Measurements from ENCODE around the gene POLR1A.

Gene POLR1A

DNA sequence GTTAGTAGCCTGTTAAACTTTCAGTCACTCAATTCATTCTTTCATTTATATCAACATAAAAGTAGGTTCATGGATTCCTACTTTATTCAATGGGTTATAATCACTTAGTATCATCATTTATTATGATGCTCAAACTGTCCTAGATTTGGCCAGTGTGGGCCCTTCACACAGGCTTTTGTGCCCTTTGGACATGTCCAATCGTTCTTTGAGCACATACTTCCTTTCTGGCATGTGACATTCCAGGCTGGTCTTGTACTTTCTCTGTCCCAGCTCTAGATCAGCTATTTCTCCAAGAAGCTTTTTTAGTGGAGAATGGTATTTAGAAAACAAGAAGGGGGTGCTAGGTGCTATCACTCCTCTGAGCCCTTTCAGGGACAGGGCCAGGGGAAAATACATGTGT lies 11.5 kb downstream of the POLR1A start:
- no peak for DNase-seq

DNA sequence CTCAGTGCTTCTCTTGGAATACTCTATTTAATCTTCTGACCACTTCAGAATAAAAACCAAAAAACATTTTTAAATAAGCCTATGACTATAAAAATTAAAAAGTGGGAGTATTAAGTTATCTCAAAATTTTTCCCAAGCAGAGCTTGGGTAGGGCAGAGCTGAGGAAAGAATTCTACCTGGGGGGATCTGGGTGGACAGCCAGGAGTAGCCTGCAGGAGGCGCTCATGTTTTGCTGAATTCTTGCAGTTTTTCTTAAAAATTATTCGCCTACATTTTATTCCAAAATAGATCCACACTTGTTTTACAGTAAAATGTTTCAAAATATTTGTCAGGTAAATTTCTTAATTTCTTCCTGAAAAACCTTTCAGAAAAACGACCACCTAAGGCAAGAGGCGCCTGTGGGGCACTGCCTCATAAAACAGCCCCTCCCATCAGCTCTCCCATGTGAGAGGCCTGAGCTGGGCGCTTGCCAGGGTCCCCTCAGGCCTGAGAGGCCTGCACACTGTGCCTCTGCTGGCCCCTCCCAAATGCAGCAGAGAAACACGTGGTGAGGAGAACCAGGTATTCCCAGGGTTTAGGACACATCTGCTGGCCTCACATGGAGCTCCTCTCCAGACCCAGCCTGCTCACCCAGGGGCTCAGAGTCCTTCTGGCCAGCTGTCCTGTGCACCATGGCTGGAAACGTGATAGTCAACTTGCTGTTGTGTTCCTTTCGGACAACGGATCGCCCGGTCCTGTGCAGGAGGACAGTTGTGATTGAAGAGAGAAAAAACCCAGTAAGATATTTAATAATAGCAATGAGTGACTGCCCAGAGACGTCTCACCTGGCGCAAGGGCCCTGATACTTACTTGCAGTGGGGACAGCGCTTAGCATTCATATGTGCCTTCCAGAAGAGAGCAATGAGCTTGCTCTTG lies 17.5 kb downstream of the POLR1A start:
- DNase-seq: no peak

DNA sequence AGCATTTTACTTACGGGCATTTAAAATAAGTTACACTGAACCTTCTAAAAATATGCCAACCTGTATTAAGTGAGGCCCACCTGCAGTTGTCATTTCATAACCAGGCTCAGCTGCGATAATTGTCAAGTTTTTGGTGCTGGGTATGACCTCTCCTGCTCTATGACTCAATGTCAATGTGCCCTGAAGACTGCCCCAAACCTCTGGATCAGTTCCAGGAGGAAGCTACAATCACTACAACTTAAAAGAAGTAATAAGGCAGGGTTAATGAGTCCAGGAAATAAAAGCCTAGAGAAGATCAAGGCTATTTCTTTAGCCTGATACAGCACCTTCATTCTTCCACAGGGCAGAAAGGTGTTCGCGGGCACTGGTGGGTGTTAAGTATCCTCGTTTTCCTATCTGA lies 22.9 kb downstream of the POLR1A start:
- DNase-seq: no peak

DNA sequence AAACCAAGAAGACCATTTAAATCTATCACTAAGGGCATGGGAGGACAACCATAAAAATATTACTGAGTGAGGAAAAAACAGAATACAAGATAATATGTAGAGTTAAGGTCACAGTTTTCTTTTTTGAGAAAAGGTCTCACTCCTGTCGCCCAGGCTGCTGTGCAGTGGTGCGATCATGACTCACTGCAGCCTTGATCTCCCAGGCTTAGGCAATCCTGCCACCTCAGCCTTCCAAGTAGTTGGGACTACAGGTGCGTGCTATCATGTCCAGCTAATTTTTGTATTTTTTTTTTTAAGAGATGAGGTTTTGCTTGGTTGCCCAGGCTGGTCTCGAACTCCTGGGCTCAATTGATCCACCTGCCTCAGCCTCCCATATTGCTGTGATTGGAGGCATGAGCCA lies 24.0 kb downstream of the POLR1A start:
- DNase-seq: no peak

DNA sequence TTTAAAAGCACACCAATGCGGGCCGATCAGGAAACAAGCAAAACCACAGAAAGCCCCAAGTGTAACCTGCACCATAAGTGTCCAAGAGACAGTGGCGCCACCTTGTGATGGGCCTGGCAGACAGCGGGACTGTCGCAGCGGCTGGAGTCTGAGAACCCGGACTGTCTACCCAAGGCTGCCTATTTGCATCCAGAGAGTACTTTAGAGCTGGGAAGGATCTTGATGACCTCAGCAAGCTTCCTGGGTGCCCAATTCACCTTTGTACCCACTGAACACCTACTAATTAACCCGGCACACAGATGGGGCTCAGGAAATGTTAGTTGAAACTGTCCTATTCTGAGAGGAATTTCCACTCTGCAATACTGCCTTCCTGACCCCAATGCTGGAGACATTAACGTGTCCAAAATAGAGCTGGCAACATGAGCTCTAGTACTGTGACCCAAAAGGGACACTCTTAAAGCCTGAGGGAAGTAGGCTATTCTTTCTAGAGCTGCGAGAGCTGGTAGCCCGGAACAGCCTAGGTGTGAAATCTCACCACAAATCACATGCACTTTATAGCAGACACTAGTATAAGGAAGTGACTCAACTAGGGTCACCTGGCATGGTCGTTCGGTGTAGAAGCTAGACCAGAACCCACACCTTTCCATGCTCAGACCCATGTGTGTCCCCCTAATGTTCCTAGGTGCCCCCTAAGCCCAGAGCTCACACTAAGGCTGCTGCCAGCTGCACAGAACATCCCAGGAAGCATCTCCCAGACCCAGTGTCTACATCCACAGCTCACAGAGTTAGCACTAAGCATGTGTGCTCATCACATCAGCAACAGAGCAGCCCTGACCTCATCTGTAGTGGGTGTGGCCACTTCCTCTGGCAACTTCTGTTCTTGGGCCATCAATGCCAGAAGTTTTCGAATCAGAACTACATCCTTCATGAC lies 25.4 kb downstream of the POLR1A start:
- peak; percentile 86 for DNase-seq

DNA sequence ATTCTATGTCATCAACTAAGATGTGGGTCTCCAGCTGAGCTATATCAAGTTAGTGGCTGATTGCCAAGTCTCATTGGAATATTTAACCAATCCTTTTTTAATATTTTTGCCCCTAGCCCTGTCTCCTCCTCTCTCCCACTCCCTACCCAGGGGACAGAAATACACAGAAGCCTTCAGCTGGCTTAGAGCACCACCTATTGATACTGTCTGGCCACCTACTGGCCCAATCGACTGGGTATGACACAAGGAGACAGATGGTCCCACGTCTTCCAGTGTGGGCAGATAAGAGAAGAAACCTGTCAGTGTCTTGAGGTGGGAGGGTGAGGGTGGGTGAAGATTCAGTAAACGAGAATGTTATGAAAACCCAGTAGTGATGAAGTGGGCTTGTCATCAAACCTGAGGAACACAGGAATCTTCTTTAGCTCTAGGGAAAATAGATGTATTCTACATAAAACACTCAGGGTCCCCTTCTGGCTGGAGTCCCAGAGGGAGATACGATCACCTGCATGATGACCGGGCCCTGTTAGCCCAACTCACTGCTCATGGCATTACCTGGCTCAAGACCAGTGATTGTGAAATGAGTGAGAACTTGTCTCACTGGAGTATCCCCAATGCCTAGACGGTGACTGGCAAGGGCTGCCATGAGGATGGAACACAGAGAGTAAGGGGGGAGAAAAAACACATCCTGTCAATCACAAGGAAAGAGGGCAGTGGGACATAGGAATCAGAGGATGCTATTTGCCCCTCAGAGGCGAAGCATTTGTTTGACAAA lies 26.7 kb downstream of the POLR1A start:
- peak; percentile 60 for DNase-seq

DNA sequence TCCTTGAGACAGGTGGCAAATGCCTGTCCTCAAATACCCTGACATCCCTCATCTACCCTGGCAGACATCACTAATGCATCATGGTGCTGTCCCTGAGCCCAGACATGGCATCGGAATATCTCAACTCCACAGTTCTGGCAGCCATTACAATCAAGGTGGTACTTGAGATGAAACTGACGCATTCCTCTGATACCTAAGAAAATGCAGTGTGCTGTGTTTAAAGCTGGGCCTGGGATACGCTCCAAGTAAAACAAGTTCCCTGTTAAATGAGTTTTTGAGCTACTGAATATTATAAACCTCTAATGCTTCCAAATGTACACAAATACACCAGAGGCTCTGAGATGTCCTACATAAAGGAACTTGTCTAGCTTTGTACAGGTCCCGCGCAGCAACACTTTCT lies 29.8 kb downstream of the POLR1A start:
- no peak for DNase-seq

DNA sequence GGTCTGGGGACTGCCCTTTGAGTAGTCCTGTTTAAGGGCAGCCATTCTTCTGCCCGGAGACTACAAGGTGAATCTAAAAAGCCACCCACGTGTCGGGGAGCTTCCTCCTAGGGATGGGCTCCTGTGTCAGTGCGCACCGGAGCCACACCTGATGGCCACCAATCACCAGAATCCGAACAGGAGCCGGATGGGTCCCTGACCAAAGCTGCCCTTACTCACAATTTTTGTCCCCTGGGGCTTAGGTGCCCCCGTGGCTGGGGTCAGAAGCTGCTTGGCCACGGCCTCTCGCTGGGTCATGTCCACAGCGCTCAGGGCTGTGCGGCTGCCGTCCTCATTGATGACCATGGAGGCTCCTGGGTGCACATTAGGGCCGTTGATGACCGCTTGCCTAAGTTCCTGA lies 30.9 kb downstream of the POLR1A start:
- no peak for DNase-seq

DNA sequence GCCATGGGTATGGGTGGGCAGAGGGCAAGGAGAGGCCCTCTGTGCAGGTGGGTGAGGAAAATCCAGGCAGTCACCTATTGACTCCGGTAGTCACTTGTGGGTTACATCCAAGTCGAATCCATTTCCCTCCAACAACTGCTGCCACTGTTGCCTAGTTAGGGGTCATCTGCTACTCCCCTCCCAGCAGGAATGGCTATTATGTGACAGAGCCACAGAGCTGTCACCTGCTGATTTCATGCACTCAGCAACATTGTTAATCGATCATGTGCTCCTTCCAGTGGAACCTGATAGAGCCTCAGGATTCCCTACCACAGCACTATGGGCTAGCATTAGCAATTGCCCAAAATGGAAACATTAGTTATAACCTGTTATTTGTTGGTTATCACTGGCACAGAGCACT lies 31.4 kb downstream of the POLR1A start:
- no peak for DNase-seq

DNA sequence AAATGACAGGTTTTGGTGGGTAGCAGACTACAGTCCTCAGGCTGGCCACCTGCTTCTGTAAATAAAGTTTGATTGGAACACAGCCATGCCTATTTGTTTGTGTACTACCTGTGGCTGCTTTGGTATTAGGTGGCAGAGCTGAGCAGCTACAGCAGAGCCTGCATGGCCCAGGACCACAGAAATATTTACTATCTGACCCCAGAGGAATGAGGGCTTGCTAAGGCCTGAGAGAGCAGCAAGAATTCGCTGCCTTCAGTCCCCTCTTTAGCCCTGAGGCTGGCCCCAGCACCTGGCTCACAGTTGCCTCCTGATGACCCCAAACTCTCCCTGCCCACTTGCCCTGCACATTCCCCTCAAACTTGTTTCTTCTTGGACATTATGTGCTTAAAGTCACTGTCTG lies 32.5 kb downstream of the POLR1A start:
- DNase-seq: no peak

DNA sequence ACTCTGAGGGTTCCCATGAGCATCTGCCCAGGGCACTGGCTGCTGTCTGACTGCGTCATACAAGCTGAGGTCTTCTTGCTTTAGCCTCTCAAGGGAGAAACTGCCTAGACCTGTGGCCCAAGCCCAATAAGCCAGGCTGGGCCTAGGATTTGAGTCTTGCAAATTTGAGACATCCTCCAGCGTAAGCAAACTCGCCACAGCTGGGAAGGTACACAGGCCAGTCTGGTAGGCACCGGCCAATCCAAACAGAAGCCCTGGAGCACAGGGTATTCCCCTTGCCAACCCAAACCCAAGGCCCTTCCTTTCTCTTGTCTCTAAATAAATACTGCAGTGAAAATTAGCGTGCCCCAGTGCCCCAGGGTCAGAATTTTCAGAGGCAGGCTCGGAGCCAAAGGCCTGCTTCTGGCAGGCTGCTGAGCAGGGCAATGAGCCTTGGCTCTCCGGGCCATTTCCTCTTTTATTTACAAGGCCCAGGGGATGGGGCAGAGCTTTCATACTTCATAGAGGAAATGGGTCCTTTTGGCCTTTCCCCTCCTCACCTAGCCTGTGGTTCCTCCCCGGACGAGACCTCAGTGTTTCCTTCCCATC lies 33.3 kb downstream of the POLR1A start:
- DNase-seq: peak in 1 of 2 donors; percentile 53

DNA sequence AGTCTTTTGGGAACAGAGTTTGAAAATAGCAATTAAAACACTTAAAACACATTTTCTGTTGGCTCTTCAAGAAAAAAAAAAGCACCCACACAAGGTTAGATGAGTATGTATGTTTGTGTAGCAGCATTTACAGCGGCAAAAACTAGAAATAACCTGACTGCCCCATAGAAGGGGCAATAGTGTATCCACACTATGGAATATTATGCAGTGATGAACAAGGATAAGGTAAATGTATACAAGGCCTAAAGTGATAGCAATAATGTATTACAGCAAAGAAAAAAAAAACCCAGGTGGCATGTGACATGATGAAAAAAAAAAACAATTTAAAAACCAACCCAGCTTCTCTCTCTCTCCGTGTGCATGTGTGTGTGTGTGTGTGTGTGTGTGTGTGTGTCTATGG lies 34.8 kb downstream of the POLR1A start:
- no peak for DNase-seq

DNA sequence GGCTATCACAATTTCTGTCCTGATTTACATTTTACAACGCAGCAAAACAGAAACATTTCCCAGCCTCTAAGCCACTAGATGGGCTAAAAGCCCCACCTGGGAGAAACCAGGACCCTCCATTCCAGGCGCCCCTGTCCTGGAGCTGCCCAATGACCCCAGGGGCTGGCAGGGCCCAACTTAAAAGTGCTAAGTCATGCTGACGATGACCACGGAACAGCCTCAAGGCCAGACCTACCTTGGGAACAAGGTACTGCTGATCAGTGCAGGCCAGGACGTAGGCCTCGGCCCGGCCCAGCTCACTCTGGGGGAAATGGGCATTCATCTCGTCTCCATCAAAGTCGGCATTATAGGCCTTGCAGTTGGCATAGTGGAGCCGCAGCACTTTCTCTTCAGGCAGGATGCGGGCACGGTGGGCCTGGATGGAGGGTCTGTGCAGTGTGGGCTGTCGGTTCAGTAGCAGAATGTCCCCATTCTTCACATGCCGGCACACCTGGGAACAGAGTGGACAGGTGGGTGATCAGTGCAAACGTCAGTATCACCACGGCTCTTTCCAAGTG lies 35.8 kb downstream of the POLR1A start:
- no peak for DNase-seq

DNA sequence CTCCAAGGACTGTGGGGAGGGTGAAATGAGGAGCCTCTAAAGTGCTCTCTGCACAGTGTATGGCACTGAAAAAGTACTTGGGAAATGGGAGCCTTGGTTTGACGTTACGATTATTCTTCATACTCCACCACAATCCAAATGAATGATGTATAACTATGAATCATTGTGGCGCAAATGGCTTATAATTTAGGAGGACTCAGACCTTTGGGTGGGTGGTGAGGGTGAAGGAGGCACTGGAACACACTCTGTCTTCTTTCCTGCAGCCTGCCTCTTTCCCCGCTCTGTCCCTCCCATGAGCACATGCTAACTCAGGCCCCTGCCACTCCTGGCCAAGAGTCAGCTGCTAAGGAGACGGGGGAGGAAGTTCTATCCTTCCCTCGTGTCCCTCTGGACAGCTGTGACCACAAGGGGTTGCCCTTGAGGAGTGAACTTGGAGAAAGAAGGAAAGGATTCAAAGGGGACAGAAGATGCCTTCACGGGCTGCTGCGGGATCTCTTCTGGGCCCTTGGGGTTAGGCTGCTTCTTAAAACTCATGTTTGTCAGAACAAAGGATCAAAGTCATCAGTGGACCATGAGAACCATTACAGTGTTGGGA lies 36.5 kb downstream of the POLR1A start:
- DNase-seq: no peak

DNA sequence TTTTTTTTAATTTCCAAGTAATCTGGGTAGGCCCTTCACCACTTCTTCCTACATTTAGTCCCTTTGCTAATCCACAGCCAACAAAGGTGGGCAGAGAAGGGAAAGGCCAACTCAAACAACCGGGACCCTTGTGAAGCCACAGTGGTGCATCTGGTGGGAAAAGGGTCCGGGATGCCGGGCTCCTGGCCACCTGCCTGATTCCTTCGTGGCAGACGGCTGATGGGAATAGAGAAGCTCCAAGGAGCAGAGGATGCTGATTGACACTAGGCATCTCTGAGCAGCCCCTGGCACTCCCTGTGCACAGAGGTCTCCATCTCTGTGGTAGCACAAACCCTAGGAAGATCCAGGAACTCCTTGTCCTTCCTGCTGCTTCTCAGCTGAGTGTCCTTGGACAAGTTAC lies 37.0 kb downstream of the POLR1A start:
- DNase-seq: no peak

DNA sequence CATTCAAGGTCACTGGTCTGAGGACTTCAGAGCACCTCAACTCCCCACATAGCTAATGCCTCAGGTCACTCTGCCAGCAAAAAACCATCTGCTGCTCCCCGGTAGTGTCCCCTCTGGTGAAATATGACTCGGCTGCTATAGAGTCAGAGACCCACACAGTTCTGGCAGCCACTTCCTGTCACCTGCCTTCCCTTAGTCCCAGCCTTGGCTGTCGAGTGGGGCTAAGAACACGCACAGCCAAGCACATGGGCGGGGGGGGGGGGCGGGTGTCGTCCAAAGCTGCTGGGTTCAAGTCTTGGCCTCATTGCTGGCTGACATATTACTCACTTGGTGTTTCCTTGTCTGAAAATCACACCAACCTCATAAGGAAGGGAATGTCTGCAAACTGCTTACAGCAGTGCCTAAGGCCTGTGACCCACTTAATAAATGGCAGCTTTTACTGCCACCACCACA lies 37.5 kb downstream of the POLR1A start:
- DNase-seq: peak; percentile 42 to 46

DNA sequence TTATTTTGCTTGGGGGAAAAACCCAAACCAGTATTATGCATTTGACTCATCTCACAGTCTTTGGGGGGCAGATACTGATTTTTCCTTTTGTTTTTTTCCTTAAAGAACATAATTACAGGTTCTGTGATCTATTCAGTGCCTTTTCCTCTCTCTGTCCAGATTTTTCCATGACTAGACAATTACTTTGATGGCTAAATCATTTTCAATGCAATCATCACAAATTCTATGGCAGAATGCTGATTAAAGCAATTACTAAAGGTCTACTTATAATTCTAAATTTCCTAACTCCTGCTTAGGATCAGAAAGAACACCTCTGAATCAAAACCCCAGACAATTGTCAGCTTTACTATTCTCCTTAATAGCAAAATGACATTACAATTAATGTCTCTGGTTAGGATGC lies 38.8 kb downstream of the POLR1A start:
- DNase-seq: no peak

DNA sequence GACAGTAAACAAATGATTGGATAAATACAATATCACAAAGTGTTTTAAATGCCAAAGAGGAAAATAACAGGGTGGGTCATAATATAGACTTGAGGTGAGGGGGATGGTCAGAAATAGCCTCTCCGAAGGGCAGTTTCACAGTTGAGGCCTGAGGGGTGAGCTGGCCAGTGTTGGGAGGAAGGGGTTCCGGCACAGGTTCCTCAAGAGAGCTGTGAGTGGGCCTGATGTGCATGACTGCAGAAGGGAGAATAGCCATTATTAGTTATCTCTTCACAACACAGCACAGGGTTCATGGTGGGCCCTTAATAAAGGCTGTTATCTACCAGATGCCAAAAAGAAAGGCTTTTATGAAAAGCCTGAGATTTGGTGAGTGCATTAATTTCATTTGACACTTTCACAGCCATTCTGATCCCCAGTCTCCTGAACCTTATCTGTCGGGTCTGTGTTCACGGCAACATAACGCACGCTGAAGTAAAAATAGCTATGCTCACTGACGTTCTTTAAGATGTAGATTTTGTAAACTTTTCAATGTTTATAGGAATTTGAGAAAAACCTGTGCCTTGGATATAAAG lies 39.6 kb downstream of the POLR1A start:
- no peak for DNase-seq

DNA sequence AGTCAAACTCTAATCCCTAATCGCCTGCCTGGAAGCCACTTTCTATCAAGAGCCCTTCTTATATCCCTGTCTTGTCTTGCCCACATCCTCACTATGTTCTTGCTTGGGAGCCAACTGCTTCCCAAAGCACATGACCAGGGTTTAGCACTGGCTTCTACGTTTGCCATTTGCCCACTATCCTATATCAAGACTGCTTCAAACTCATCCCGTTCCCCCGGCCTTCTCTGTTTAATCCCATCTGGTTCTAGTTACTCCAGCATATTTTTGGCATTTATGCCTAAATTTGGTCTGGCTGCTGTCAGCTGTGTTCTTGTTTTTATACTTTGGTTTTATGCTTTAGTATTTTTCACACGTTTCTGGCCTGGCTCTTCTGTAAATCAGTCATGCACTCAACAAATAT lies 40.2 kb downstream of the POLR1A start:
- DNase-seq: no peak

DNA sequence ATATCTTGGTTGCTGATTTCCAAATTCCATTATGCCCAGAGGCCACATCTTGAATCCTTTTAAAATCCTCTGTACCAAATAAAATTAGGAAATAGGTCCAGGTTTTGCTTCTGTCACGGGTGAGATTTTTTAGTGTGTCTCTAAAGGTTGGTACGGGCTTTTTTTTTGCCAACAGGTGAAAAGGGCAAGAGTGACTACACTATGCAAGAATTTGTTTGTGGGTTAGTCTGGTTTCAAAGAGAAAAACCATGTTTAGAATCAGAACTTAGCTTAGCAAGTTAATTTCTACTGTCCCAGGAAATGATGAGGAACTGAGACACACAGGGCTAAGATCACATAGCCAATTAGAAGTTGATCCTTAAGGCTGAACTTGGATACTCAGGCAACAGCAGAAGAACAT lies 41.7 kb downstream of the POLR1A start:
- no peak for DNase-seq

DNA sequence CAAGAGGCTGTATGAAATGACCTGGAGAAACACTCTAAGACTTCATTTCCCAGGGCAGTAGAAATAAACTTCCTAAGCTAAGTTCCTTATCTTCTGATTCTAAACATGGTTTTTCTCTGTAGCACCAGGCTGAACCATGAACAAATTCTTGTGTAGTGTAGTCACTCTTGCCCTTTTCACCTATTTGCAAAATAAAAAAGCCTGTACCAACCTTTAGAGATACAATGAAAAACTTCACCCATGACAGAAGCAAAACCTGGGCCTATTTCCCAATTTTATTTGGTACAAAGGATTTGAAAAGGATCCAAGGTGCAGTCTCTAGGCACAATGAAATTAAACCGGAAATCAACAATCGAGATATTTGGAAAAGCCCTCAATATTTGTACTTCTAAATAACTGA lies 43.6 kb downstream of the POLR1A start:
- no peak for DNase-seq

Measured in CD4-positive, alpha-beta T cell treated with Interleukin-1 beta for 1 hour (primary cell).